ENCODE data around the gene ATP11A.
A peak's percentile ranks its signal among the peaks of the same experiment; 100 is the strongest.

ATP11A gene

DNA sequence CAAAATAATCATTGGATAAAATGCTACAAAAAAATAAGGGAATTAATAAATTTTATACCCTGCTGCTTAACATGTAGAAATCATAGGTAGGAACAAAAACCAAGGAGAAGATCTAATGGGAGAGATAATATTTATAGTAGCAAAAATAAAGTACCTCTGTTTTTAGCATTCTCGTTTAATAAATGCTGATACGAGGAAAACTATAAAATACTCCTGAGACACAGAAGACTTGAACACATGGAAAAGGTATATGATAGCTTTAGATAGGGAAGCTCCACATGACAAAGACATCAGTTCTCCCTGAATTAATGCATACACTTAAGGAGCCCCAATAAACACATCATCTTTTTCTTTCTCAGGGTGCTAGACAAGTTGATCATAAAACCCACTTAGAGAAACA lies 234.5 kb downstream of the ATP11A start:
- no peak for DNase-seq (ENCODE audit: low read depth)
- TF ChIP-seq, protein P1, sequence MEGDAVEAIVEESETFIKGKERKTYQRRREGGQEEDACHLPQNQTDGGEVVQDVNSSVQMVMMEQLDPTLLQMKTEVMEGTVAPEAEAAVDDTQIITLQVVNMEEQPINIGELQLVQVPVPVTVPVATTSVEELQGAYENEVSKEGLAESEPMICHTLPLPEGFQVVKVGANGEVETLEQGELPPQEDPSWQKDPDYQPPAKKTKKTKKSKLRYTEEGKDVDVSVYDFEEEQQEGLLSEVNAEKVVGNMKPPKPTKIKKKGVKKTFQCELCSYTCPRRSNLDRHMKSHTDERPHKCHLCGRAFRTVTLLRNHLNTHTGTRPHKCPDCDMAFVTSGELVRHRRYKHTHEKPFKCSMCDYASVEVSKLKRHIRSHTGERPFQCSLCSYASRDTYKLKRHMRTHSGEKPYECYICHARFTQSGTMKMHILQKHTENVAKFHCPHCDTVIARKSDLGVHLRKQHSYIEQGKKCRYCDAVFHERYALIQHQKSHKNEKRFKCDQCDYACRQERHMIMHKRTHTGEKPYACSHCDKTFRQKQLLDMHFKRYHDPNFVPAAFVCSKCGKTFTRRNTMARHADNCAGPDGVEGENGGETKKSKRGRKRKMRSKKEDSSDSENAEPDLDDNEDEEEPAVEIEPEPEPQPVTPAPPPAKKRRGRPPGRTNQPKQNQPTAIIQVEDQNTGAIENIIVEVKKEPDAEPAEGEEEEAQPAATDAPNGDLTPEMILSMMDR (IDR thresholded peaks at IDR 0.05; ENCODE audit: low read length, missing control alignments): no peak
- no peak overlapping the region for H3K4me3 ChIP-seq (replicated peaks; ENCODE audit: low read depth, low read length)

DNA sequence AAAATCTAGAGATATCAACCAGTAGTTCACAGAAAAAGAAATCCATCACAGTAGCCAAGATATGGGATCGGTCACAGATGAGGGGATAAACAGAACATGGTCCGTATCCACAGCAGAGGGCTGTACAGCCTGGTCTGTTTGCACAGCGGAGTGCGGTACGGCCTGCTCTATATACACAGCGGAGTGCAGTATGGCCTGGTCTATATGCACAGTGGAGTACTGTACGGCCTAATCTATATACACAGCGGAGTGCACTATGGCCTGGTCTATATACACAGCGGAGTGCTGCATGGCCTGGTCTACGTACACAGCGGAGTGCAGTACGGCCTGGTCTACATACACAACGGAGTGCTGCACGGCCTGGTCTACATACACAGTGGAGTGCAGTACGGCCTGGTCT lies 236.2 kb downstream of the ATP11A start:
- TF ChIP-seq, protein P1 (IDR thresholded peaks at IDR 0.05; ENCODE audit: low read length, missing control alignments): no peak
- no peak for DNase-seq (ENCODE audit: low read depth)
- no peak overlapping the region for H3K4me3 ChIP-seq (replicated peaks; ENCODE audit: low read depth, low read length)

DNA sequence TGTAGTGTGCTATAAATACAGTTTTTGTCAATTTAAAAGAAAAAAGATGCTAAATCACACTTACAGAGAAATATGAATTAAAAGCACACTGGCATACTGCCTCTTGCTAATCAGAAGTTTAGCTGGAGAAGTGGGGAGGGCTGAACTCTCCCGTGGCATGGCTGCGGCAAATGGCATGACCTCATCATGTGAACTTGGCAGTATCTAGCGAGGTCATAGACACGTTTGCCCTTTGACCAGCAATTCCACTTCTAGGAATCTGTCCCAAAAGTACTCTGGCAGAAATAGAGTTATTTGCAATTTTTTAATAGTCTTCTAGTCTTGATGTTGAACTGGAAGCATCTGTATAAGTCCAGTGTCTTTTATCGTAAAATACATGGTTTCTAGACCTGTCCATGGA lies 237.2 kb downstream of the ATP11A start:
- TF ChIP-seq, protein P1 (IDR thresholded peaks at IDR 0.05; ENCODE audit: low read length, missing control alignments): no peak
- no peak overlapping the region for H3K4me3 ChIP-seq (replicated peaks; ENCODE audit: low read depth, low read length)
- no peak for DNase-seq (ENCODE audit: low read depth)

DNA sequence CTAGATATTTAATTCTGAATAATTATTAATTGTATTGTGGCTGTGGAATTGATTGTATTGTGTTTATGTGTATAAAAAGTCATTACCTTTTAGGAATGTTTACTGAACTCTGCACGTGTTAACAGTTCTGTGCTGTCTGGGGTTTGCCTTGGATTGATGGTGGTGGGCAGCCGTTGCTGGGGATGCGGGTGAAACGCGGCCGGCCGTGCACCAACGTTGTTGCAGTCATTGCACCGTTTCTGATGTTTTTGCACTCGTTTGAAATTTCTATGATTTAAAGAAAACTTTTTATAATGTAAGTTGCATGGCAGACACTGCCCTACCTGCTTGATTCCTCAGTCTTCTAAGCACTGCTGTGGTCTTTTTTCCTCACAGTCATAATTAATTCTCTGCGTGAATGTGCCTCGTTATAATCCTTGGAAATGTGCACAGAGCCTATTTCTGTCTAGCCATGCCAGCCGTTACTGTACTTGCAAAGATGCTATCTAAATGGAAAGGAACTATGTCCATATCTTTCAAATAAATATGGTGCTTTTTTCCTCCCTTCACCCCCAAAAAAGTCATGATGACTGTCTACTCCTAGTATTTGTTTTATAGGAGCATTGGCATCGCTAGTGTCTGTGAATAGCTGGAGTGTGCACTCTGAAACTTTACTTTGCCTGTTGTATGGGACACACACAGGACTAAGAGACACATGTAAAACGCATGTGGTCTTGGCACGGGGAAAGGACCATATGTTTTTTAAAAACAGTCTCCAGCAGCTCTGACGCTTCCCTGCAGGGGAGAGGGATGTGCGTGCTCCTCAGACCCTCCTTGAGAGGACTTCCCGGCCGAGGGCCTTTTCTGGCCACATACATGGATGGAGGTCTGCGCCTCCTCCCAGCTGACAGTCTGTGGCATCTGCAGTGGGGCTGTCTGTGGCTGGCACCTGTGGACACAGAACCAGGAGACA lies 238.5 kb downstream of the ATP11A start:
- no peak overlapping the region for H3K4me3 ChIP-seq (replicated peaks; ENCODE audit: low read depth, low read length)
- no peak for DNase-seq (ENCODE audit: low read depth)
- TF ChIP-seq, protein P1 (IDR thresholded peaks at IDR 0.05; ENCODE audit: low read length, missing control alignments): no peak

DNA sequence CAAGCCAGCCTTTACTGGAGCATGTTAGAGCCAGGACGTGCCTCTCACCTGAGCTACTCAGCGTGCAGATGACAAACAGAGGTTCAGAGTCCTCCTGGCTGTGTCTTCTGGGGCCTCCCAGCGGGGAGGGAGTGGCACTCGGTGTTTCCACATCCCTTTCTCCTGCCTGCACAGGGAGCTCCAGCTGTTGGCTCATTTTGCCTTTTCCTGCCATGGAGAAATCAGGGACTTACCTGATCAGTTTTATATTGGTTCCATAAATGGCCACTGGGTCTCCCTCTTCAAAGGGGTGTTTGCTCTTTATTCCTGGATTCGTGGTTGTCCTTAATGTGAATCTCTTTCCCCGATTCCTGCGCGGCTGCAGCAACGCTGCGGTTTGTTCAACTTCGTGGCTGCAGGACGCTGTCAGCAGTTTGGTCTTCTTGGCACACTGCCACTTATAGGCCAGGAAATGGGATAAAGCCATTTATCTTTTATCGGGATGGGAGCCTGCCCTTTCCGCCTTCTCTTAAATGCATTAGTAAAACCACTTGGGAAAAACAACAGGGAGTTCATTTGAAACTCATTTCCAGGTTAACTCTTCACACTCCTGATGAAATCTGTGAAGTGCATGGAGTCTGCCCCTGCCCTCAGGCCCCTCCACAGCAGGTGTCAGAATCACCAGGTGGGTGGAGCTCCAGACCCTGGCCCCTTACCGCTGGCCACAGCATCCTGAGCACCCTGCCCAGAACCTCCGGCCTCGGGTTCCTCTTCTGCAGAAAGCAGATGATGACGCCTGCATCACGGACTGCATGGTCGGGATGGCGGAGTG lies 239.3 kb downstream of the ATP11A start:
- H3K4me3 ChIP-seq (replicated peaks; ENCODE audit: low read depth, low read length): no peak overlapping the region
- DNase-seq (ENCODE audit: low read depth): peak; percentile 48
- TF ChIP-seq, protein P1 (IDR thresholded peaks at IDR 0.05; ENCODE audit: low read length, missing control alignments): no peak

DNA sequence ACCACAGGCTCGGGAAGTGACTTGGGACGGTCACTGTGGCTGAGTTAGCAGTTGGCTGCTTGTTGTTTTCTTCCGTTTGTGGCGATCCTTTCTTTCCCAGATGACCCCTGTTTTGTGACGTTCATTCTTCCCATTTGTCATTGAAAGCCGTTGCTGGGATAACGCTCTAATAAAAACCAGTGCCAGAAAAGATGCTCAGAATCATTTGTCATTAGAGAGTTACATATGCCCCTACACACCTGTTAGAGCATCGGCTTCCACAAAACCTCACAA lies 239.9 kb downstream of the ATP11A start:
- no peak for DNase-seq (ENCODE audit: low read depth)
- TF ChIP-seq, protein P1 (IDR thresholded peaks at IDR 0.05; ENCODE audit: low read length, missing control alignments): no peak
- H3K4me3 ChIP-seq (replicated peaks; ENCODE audit: low read depth, low read length): no peak overlapping the region

Data from fibroblast of pulmonary artery (primary cell).